Astrocyte (in vitro differentiated cells and primary cell): ENCODE data around the gene TNFAIP8L3. TPM values are rescaled to one million over a fixed set of nuclear protein-coding genes. Genes with fewer than 3 reads are reported as not detected.

Source experiments
- DNase-seq: peaks from one replicate; pipeline ENCODE4 v3.0.0-alpha.2; 2010; ENCODE audit warnings: low read depth
- FAIRE-seq: peaks from 2 replicates; lab custom pipeline; 2011; peaks lifted over from hg19 to GRCh38; lab: Jason Lieb, UNC
- H2AFZ ChIP-seq: 2 replicates; pipeline ENCODE4 v1.6.0; 2012; ENCODE audit warnings: low read depth, low read length, inconsistent platforms
- H3K27ac ChIP-seq: 2 replicates; pipeline ENCODE4 v1.5.1; 2011; ENCODE audit warnings: low read depth, low read length, inconsistent platforms
- H3K27me3 ChIP-seq: 2 replicates; pipeline ENCODE4 v1.6.0; 2011; ENCODE audit warnings: low read length, inconsistent platforms; ENCODE audit not compliant: insufficient read depth
- H3K36me3 ChIP-seq: 2 replicates; pipeline ENCODE4 v1.5.1; 2011; ENCODE audit warnings: low read length, inconsistent platforms; ENCODE audit not compliant: insufficient read depth
- H3K4me1 ChIP-seq: 2 replicates; pipeline ENCODE4 v1.5.1; 2011; ENCODE audit warnings: low read length, inconsistent platforms; ENCODE audit not compliant: insufficient read depth
- H3K4me2 ChIP-seq: 2 replicates; pipeline ENCODE4 v1.6.0; 2012; ENCODE audit warnings: low read length, inconsistent platforms
- H3K4me3 ChIP-seq: 2 replicates; pipeline ENCODE4 v1.5.1; 2011; ENCODE audit warnings: low read depth, mild to moderate bottlenecking, low read length, inconsistent platforms; ENCODE audit not compliant: insufficient read depth
- H3K79me2 ChIP-seq: 2 replicates; pipeline ENCODE4 v1.6.0; 2012; ENCODE audit warnings: mild to moderate bottlenecking, low read length, inconsistent platforms; ENCODE audit not compliant: insufficient read depth
- H3K9ac ChIP-seq: 2 replicates; pipeline ENCODE4 v1.6.0; 2012; ENCODE audit warnings: mild to moderate bottlenecking, low read length, inconsistent platforms
- H3K9me3 ChIP-seq: 2 replicates; pipeline ENCODE4 v1.5.1; 2012; ENCODE audit warnings: low read depth, mild to moderate bottlenecking, low read length, inconsistent platforms; ENCODE audit not compliant: insufficient read depth
- H4K20me1 ChIP-seq: 2 replicates; pipeline ENCODE4 v1.6.0; 2012; ENCODE audit warnings: low read length, inconsistent platforms; ENCODE audit not compliant: insufficient read depth
- H3K27ac Mint-ChIP-seq: one replicate; pipeline ENCODE4 v1.8.0; 2021; ENCODE audit warnings: mild to moderate bottlenecking, mixed read lengths; ENCODE audit not compliant: unreplicated experiment
- H3K27me3 Mint-ChIP-seq: one replicate; pipeline ENCODE4 v1.8.0; 2021; ENCODE audit warnings: low read depth, mixed read lengths; ENCODE audit not compliant: unreplicated experiment
- H3K36me3 Mint-ChIP-seq: one replicate; pipeline ENCODE4 v1.8.0; 2021; ENCODE audit warnings: low read depth, mixed read lengths; ENCODE audit not compliant: unreplicated experiment
- H3K4me1 Mint-ChIP-seq: one replicate; pipeline ENCODE4 v1.8.0; 2021; ENCODE audit warnings: low read depth, mixed read lengths; ENCODE audit not compliant: unreplicated experiment
- H3K4me3 Mint-ChIP-seq: one replicate; pipeline ENCODE4 v1.8.0; 2021; ENCODE audit warnings: mild to moderate bottlenecking, moderate library complexity, mixed read lengths; ENCODE audit not compliant: unreplicated experiment
- H3K9me3 Mint-ChIP-seq: one replicate; pipeline ENCODE4 v1.8.0; 2021; ENCODE audit warnings: mild to moderate bottlenecking, mixed read lengths; ENCODE audit not compliant: unreplicated experiment
- EZH2 ChIP-seq: IDR thresholded peaks from 2 replicates; pipeline ENCODE4 v1.6.1; 2012; ENCODE audit warnings: mild to moderate bottlenecking, low read length, inconsistent platforms; ENCODE audit not compliant: insufficient read depth
- total RNA-seq: library from RNA; stranded (reverse); gene quantifications from 2 replicates; pipeline ENCODE4 v1.2.1, GENCODE V29; 2021
- TF ChIP-seq, protein P1 (sequence below): IDR thresholded peaks from 2 replicates; pipeline ENCODE4 v1.5.1; 2011; ENCODE audit warnings: low read depth, mild to moderate bottlenecking, inconsistent platforms, low read length, moderate library complexity; ENCODE audit not compliant: insufficient read depth

TNFAIP8L3 gene
- total RNA-seq, 1 donor from 2014 or later: 1.1 TPM

DNA sequence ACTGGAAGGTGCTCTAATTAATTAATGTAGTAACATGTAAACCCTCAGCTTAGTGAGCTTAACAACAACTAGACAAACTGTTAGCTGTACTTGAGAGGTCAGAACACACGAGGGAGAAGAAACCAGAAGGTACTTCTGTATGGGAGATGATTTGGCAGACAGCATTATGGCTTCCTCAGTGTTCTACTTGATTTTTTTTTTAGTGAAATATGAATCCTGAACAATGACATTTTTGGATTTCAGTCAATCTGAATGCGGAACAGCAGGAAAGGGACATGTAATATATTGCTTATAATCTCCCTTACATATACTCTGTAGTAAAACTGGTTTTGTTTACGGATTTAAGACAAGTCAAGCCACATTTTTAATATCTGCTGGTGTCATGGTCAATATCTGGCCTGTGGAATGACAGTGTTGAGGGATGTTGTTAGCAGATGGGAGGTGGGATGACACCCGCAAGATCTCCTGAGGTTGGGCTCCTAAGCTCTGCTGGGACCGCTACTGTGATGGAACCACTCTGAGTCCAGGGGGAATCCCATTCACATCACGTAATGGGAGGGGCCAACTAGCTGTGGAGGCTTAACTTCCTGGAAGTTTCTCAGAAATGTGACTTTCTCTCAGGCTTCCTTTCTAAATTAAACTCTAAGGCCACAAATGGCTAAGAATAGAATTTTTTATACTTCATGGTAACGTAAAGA, 18.7 kb downstream of the TNFAIP8L3 start:
- no peak overlapping the region for H3K9ac ChIP-seq
- H3K27me3 ChIP-seq: peaks cover 15% of the 10 kb centered on the region
- FAIRE-seq: no peak

DNA sequence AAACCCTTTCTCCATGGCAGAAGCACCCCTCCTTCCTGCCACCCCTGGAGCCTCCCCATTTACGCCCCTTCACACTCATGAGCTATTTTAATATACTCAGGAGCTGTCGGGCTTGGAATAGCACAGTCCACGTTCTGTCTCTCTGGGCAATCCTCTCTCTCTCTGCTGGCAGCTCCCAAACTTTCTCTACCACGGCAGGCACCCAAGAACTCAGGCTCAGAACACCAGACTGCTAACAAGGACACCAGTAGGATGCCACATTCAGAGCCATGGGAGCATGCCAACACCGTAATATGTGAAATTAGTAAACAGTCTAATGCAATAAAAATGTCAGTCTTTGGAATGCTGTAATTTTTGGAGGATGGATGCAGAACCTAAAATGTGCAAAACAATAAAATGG, 19.3 kb downstream of the TNFAIP8L3 start:
- Histone ChIP-seq H2AFZ (no peak overlapping the region), H3K4me3 (no peak overlapping the region), H3K79me2 (no peaks in the 10 kb centered on the region), H3K36me3 (no peaks in the 10 kb centered on the region), H4K20me1 (no peaks in the 10 kb centered on the region), H3K27ac (no peak overlapping the region), H3K4me1 (peaks cover 4% of the 10 kb centered on the region), H3K9ac (no peak overlapping the region), H3K27me3 (peaks cover 15% of the 10 kb centered on the region), H3K9me3 (no peaks in the 10 kb centered on the region), H3K4me2 (no peak overlapping the region)
- TF ChIP-seq, protein P1, sequence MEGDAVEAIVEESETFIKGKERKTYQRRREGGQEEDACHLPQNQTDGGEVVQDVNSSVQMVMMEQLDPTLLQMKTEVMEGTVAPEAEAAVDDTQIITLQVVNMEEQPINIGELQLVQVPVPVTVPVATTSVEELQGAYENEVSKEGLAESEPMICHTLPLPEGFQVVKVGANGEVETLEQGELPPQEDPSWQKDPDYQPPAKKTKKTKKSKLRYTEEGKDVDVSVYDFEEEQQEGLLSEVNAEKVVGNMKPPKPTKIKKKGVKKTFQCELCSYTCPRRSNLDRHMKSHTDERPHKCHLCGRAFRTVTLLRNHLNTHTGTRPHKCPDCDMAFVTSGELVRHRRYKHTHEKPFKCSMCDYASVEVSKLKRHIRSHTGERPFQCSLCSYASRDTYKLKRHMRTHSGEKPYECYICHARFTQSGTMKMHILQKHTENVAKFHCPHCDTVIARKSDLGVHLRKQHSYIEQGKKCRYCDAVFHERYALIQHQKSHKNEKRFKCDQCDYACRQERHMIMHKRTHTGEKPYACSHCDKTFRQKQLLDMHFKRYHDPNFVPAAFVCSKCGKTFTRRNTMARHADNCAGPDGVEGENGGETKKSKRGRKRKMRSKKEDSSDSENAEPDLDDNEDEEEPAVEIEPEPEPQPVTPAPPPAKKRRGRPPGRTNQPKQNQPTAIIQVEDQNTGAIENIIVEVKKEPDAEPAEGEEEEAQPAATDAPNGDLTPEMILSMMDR: no peak
- TF ChIP-seq EZH2: no peak
- Mint-ChIP-seq H3K27me3 (peaks cover 16% of the 10 kb centered on the region), H3K36me3 (peaks cover 2% of the 10 kb centered on the region), H3K4me3 (no peak overlapping the region), H3K4me1 (peaks cover 7% of the 10 kb centered on the region), H3K27ac (peak overlapping the region; percentile 21), H3K9me3 (peaks cover 4% of the 10 kb centered on the region)
- FAIRE-seq (no peak), DNase-seq (no peak)

More for the DNA sequence above, 18.7 kb downstream of the TNFAIP8L3 start:
- Histone ChIP-seq H3K36me3 (no peaks in the 10 kb centered on the region), H3K27ac (no peak overlapping the region), H3K79me2 (no peaks in the 10 kb centered on the region), H3K4me1 (peaks cover 4% of the 10 kb centered on the region), H4K20me1 (no peaks in the 10 kb centered on the region), H3K4me3 (no peak overlapping the region), H2AFZ (no peak overlapping the region), H3K4me2 (no peak overlapping the region), H3K9me3 (no peaks in the 10 kb centered on the region)
- Mint-ChIP-seq H3K9me3 (peaks cover 4% of the 10 kb centered on the region), H3K4me3 (no peak overlapping the region), H3K36me3 (peaks cover 2% of the 10 kb centered on the region), H3K27me3 (peaks cover 16% of the 10 kb centered on the region), H3K27ac (no peak overlapping the region), H3K4me1 (peaks cover 10% of the 10 kb centered on the region)
- TF ChIP-seq, protein P1: no peak
- TF ChIP-seq EZH2: no peak
- no peak for DNase-seq

DNA sequence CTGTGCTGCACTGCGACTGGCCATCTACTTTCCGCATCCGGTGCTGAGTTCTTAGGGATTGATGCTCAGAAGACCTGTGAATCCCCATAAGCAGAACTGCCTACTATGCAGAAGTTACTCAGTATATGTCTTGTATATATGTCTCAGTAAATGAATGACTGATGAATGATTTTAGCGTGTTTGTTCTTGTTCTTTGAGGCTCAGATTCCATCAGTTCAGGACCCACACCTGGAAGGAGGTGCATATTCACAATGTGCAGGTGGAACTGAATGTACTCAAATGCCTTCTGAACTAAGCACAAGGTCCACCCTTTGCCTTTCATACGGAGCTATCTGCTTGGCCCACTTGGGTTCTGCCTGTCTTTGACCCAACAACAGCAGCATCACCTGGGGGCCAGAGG, 19.8 kb downstream of the TNFAIP8L3 start:
- Histone ChIP-seq H3K79me2 (no peaks in the 10 kb centered on the region), H3K9ac (no peak overlapping the region), H3K4me2 (no peak overlapping the region), H2AFZ (no peak overlapping the region), H3K27ac (no peak overlapping the region), H4K20me1 (no peaks in the 10 kb centered on the region), H3K27me3 (peaks cover 17% of the 10 kb centered on the region), H3K9me3 (no peaks in the 10 kb centered on the region), H3K36me3 (no peaks in the 10 kb centered on the region), H3K4me1 (peaks cover 4% of the 10 kb centered on the region), H3K4me3 (no peak overlapping the region)
- Mint-ChIP-seq H3K9me3 (peaks cover 4% of the 10 kb centered on the region), H3K4me3 (no peak overlapping the region), H3K27me3 (peaks cover 16% of the 10 kb centered on the region), H3K36me3 (peaks cover 2% of the 10 kb centered on the region), H3K27ac (no peak overlapping the region), H3K4me1 (peaks cover 3% of the 10 kb centered on the region)
- DNase-seq: no peak
- TF ChIP-seq, protein P1: no peak
- TF ChIP-seq EZH2: no peak
- no peak for FAIRE-seq
